ENCODE results near the gene UBE2Q2. TPM values are rescaled to one million over a fixed set of nuclear protein-coding genes. Genes with fewer than 3 reads are reported as not detected.

Gene UBE2Q2
- polyA plus RNA-seq, 3 donors, result 13.6 to 22.1 (median 20.9) TPM

DNA sequence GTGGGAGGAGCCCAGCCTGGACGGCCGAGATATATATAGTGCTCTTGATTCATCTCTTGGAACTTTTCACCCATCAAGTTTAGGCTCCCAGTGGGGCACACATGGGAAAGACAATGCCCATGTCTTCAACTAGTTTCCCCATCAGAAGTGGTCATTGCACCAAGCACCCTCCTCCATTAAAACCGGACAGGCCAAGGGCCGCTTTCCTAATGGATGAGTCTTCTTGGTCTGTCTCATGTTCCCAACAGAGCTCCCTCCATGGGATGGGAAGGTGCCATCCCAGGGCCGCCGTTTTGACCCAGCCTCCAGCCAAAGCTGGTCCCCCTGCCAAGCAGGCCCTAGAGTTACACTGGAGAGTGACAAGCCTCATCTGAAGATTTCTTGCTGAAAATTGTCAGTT, 34.7 kb upstream of the UBE2Q2 start:
- intact Hi-C loops (cut with micrococcal nuclease), result no loop called here
- no peaks in the 10 kb centered on the region for H3K4me1 ChIP-seq (ENCODE audit: control insufficient read depth in 1 of 2, insufficient read depth in 2 of 2, low read length in 2 of 2)
- no peak overlapping the region for H2AFZ ChIP-seq (ENCODE audit: insufficient read depth, low read depth, low read length, poor library complexity, severe bottlenecking)
- H3K4me2 ChIP-seq (replicated peaks; ENCODE audit: extremely low read depth, low read length, poor library complexity, severe bottlenecking), result no peak overlapping the region
- no peak overlapping the region for H3K9ac ChIP-seq (ENCODE audit: insufficient read depth, low read length, poor library complexity, severe bottlenecking)
- no peaks in the 10 kb centered on the region for H3K36me3 Mint-ChIP-seq
- H3K9me3 ChIP-seq (replicated peaks in 1 of 2; ENCODE audit: control insufficient read depth in 1 of 2, insufficient read depth in 1 of 2, low read length in 2 of 2), result no peaks in the 10 kb centered on the region
- H3K9me3 Mint-ChIP-seq, result peaks cover 0 to 1% (median 0%) of the 10 kb centered on the region in 7 donors
- peaks cover 4 to 15% (median 7%) of the 10 kb centered on the region in 3 donors for H3K27me3 Mint-ChIP-seq (ENCODE audit: low read depth in 3 of 3)
- H3K4me3 ChIP-seq (replicated peaks in 1 of 3; ENCODE audit: low read depth in 2 of 3, low read length in 3 of 3), result no peak overlapping the region
- no peak overlapping the region for H3K27ac ChIP-seq (ENCODE audit: low read depth in 1 of 2, low read length in 2 of 2)
- no peak overlapping the region for H3K27ac Mint-ChIP-seq
- H3K27me3 ChIP-seq (ENCODE audit: control insufficient read depth in 2 of 2, insufficient read depth in 2 of 2, low read length in 2 of 2), result no peaks in the 10 kb centered on the region
- H3K4me3 Mint-ChIP-seq, result no peak overlapping the region
- peaks cover 1% of the 10 kb centered on the region for H3K4me1 Mint-ChIP-seq
- 98% methylated on average over 6 of the region's 6 CpGs for WGBS (ENCODE audit: insufficient coverage)
- DNase-seq, result no peak
- H4K20me1 ChIP-seq (ENCODE audit: insufficient read depth, low read length), result no peaks in the 10 kb centered on the region
- TF ChIP-seq CTCF (IDR thresholded peaks at IDR 0.05), result no peak
- H3K79me2 ChIP-seq (ENCODE audit: insufficient read depth, low read length), result no peaks in the 10 kb centered on the region
- H3K36me3 ChIP-seq (replicated peaks in 1 of 2; ENCODE audit: control insufficient read depth in 1 of 2, insufficient read depth in 2 of 2, low read length in 2 of 2), result no peaks in the 10 kb centered on the region

DNA sequence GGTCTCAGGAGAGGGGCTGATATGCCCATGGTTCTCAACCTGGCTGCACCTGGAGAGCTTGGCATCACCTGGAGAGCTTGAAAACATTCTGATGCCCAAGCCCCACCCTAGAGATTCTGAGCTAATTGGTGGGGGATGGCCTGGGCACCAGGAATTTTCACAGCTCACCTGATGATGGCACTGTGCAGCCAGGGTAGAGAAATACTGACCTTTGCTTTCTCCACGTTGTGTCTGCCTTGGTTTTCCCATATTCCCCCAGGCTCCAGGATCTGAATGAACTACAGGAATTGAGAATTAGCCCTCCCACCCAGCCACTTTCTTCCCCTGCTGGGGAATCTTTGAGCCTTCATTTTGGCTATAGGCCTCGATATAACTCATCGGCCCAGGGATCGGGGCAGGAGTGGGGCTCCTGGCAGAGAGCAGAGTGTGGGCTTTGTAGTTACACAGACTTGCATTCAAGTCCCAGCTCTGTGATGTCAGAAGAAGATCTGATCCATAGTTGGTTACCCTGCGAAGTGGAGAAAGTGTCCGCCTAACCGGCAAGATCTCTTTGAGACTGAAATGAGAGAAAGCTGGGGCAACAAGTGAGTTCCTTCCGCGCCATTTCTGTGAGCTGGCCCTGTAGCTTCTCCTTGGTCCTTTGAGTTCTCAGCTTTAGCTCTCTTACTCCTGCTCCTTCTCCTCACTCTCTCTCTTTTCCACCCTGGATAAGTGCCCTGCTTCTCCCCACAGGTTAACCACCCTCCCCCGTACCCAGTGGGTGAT, 33.1 kb upstream of the UBE2Q2 start:
- no peak overlapping the region for H2AFZ ChIP-seq (ENCODE audit: insufficient read depth, low read depth, low read length, poor library complexity, severe bottlenecking)
- H3K4me3 ChIP-seq (replicated peaks in 1 of 3; ENCODE audit: low read depth in 2 of 3, low read length in 3 of 3), result no peak overlapping the region
- H3K4me3 Mint-ChIP-seq, result no peak overlapping the region
- H3K9me3 ChIP-seq (replicated peaks in 1 of 2; ENCODE audit: control insufficient read depth in 1 of 2, insufficient read depth in 1 of 2, low read length in 2 of 2), result no peaks in the 10 kb centered on the region
- peaks cover 0 to 1% (median 0%) of the 10 kb centered on the region in 7 donors for H3K9me3 Mint-ChIP-seq
- no peak overlapping the region for H3K27ac Mint-ChIP-seq
- 94% methylated on average over 6 of the region's 10 CpGs for WGBS (ENCODE audit: insufficient coverage)
- TF ChIP-seq CTCF (IDR thresholded peaks at IDR 0.05), result peak; percentile 34
- peaks cover 1% of the 10 kb centered on the region for H3K4me1 Mint-ChIP-seq
- no peak overlapping the region for H3K4me2 ChIP-seq (replicated peaks; ENCODE audit: extremely low read depth, low read length, poor library complexity, severe bottlenecking)
- no peaks in the 10 kb centered on the region for H3K79me2 ChIP-seq (ENCODE audit: insufficient read depth, low read length)
- no peaks in the 10 kb centered on the region for H3K36me3 ChIP-seq (replicated peaks in 1 of 2; ENCODE audit: control insufficient read depth in 1 of 2, insufficient read depth in 2 of 2, low read length in 2 of 2)
- no peaks in the 10 kb centered on the region for H3K36me3 Mint-ChIP-seq
- intact Hi-C loops (cut with micrococcal nuclease), result loop anchor here in 1 of 2 donors (5.0 kb wide), 1 partner anchor 327 kb away; no protein-coding TSS in a partner anchor
- H3K4me1 ChIP-seq (ENCODE audit: control insufficient read depth in 1 of 2, insufficient read depth in 2 of 2, low read length in 2 of 2), result no peaks in the 10 kb centered on the region
- no peak overlapping the region for H3K27ac ChIP-seq (ENCODE audit: low read depth in 1 of 2, low read length in 2 of 2)
- peak in 2 of 3 donors; percentile 7 to 23 for DNase-seq
- no peaks in the 10 kb centered on the region for H3K27me3 ChIP-seq (ENCODE audit: control insufficient read depth in 2 of 2, insufficient read depth in 2 of 2, low read length in 2 of 2)
- H4K20me1 ChIP-seq (ENCODE audit: insufficient read depth, low read length), result no peaks in the 10 kb centered on the region
- no peak overlapping the region for H3K9ac ChIP-seq (ENCODE audit: insufficient read depth, low read length, poor library complexity, severe bottlenecking)
- peaks cover 4 to 8% (median 5%) of the 10 kb centered on the region in 3 donors for H3K27me3 Mint-ChIP-seq (ENCODE audit: low read depth in 3 of 3)

All from CD14-positive monocyte (primary cell).